Measurements from ENCODE around the gene EFCAB6. TPM values are rescaled to one million over a fixed set of nuclear protein-coding genes. Genes with fewer than 3 reads are reported as not detected.

Gene EFCAB6
- total RNA-seq, 2 donors from 2014 or later: 2.2 to 2.5 TPM

- ATAC-seq (ENCODE audit: insufficient number of reproducible peaks, low FRiP score, low read depth) (no peak), DNase-seq (ENCODE audit: low spot score) (no peak)
- no peaks in the 10 kb centered on the region for H3K27me3 ChIP-seq (replicated peaks; ENCODE audit: insufficient read depth)
- no peaks in the 10 kb centered on the region for H3K36me3 ChIP-seq
- no peaks in the 10 kb centered on the region for H3K9me3 ChIP-seq
- no peak overlapping the region for H3K27ac ChIP-seq
- peaks cover 0 to 12% of the 10 kb centered on the region in 2 donors for H3K4me1 ChIP-seq (ENCODE audit: control insufficient read depth in 1 of 2, low read depth in 2 of 2)
- no peak for TF ChIP-seq CTCF (IDR thresholded peaks at IDR 0.05)
- no peak overlapping the region for H3K4me3 ChIP-seq
These were observed 12.0 kb upstream of the EFCAB6 start for GRCh38 chr22:43823911-43824665.

GRCh38 chr22:43823353-43823908 is 11.3 kb upstream of the EFCAB6 start:
- no peaks in the 10 kb centered on the region for H3K36me3 ChIP-seq
- DNase-seq (ENCODE audit: low spot score) (no peak), ATAC-seq (ENCODE audit: insufficient number of reproducible peaks, low FRiP score, low read depth) (no peak)
- no peak overlapping the region for H3K4me3 ChIP-seq
- no peaks in the 10 kb centered on the region for H3K9me3 ChIP-seq
- no peaks in the 10 kb centered on the region for H3K27me3 ChIP-seq (replicated peaks; ENCODE audit: insufficient read depth)
- no peak overlapping the region for H3K27ac ChIP-seq
- H3K4me1 ChIP-seq (ENCODE audit: control insufficient read depth in 1 of 2, low read depth in 2 of 2): peaks cover 0 to 7% of the 10 kb centered on the region in 2 donors
- no peak for TF ChIP-seq CTCF (IDR thresholded peaks at IDR 0.05)

- Histone ChIP-seq H3K27me3 (replicated peaks; ENCODE audit: insufficient read depth) (no peaks in the 10 kb centered on the region), H3K36me3 (no peaks in the 10 kb centered on the region), H3K4me3 (no peak overlapping the region), H3K4me1 (ENCODE audit: control insufficient read depth in 1 of 2, low read depth in 2 of 2) (peaks cover 0 to 2% of the 10 kb centered on the region in 2 donors), H3K27ac (no peak overlapping the region), H3K9me3 (no peaks in the 10 kb centered on the region)
- ATAC-seq (ENCODE audit: insufficient number of reproducible peaks, low FRiP score, low read depth) (no peak), DNase-seq (ENCODE audit: low spot score) (no peak)
- no peak for TF ChIP-seq CTCF (IDR thresholded peaks at IDR 0.05)
These were observed 9.7 kb upstream of the EFCAB6 start for GRCh38 chr22:43821606-43822425.

- H3K9me3 ChIP-seq: no peaks in the 10 kb centered on the region
- H3K36me3 ChIP-seq: no peaks in the 10 kb centered on the region
- DNase-seq (ENCODE audit: low spot score) (no peak), ATAC-seq (ENCODE audit: insufficient number of reproducible peaks, low FRiP score, low read depth) (no peak)
- no peak overlapping the region for H3K4me3 ChIP-seq
- no peaks in the 10 kb centered on the region for H3K4me1 ChIP-seq (ENCODE audit: control insufficient read depth in 1 of 2, low read depth in 2 of 2)
- H3K27me3 ChIP-seq (replicated peaks; ENCODE audit: insufficient read depth): no peaks in the 10 kb centered on the region
- no peak for TF ChIP-seq CTCF (IDR thresholded peaks at IDR 0.05)
- no peak overlapping the region for H3K27ac ChIP-seq
These were observed 8.7 kb upstream of the EFCAB6 start for GRCh38 chr22:43820651-43821305.
